Gastrocnemius medialis (tissue), 4 donors: ENCODE results near the gene PNPO. TPM values are rescaled to one million over a fixed set of nuclear protein-coding genes. Genes with fewer than 3 reads are reported as not detected.

Source experiments
- ATAC-seq, 2 donors: fragments of 150-250 bp; one replicate each; pipeline ENCODE4 v1.9.1; 2016
- DNase-seq, 2 donors: peaks; one replicate each; pipeline ENCODE4 v3.0.0-alpha.2; 2019
- H3K27ac ChIP-seq, 4 donors: fragments of 200-600 bp; sonication (generic); 1 replicate in 1 of 4; 2 replicates in 3 of 4; pipeline ENCODE4 v1.5.1; 2016 to 2018; ENCODE audit warnings: mild to moderate bottlenecking in 2 of 4, moderate library complexity in 1 of 4
- H3K27me3 ChIP-seq, 3 donors: fragments of 200-600 bp; sonication (generic) in 2 of 3; 1 replicate in 1 of 3; 2 replicates in 2 of 3; pipeline versions ENCODE4 v1.5.1 to v1.6.0; 2016 to 2019; ENCODE audit warnings: mild to moderate bottlenecking in 1 of 3, moderate library complexity in 1 of 3
- H3K36me3 ChIP-seq, 2 donors: fragments of 200-600 bp; sonication (generic) in 1 of 2; one replicate each; pipeline ENCODE4 v1.5.1; 2017 to 2018
- H3K4me1 ChIP-seq, 2 donors: fragments of 200-600 bp; sonication (generic) in 1 of 2; one replicate each; pipeline ENCODE4 v1.5.1; 2016 to 2017; ENCODE audit warnings: mild to moderate bottlenecking in 2 of 2
- H3K4me3 ChIP-seq, 4 donors: fragments of 200-600 bp; sonication (generic) in 3 of 4; 1 replicate in 1 of 4; 2 replicates in 3 of 4; pipeline ENCODE4 v1.5.1; 2016 to 2019; ENCODE audit warnings: mild to moderate bottlenecking in 2 of 4
- H3K9me3 ChIP-seq, 3 donors: fragments of 200-600 bp; sonication (generic) in 2 of 3; 1 replicate in 1 of 3; 2 replicates in 2 of 3; pipeline ENCODE4 v1.5.1; 2016 to 2019
- POLR2A ChIP-seq, 2 donors: fragments of 450-650 bp; IDR thresholded peaks; one replicate each; pipeline ENCODE4 v1.6.1; 2017; ENCODE audit warnings: antibody characterized with exemption in 2 of 2, mild to moderate bottlenecking in 2 of 2, moderate library complexity in 2 of 2
- in situ Hi-C, 4 donors: fragments of 200-750 bp; cut with MboI; loops; one replicate each; pipeline versions ENCODE4 v1.15.0 to v1.8.0; 2017; ENCODE audit warnings: low sequenced_read_pairs in 4 of 4
- intact Hi-C: fragments of 100-400 bp; cut with DNase I; formaldehyde crosslinking; loops from one replicate; pipeline ENCODE4 v1.15.1; 2023; ENCODE audit warnings: low total_unique reads
- total RNA-seq, 4 donors: library from RNA; depleted of rRNA; stranded (reverse); fragments of >200 nt; gene quantifications; one replicate each; pipeline versions ENCODE4 v1.1.0 to v1.2.3, GENCODE V29; 2016
- TF ChIP-seq, protein P1 (sequence below), 5 experiments: fragments of 450-650 bp in 3 of 5; fragments of 200-600 bp in 2 of 5; sonication (generic) in 2 of 5; IDR thresholded peaks in 4 of 5; conservative IDR thresholded peaks in 1 of 5; 1 replicate in 4 of 5; 2 replicates in 1 of 5; pipeline ENCODE4 v1.5.1; 2016 to 2019; ENCODE audit warnings: antibody characterized with exemption in 5 of 5, mild to moderate bottlenecking in 3 of 5, moderate library complexity in 3 of 5

Gene PNPO
- total RNA-seq, 4 donors from 2014 or later, result 27.9 to 64.0 (median 41.5) TPM

DNA sequence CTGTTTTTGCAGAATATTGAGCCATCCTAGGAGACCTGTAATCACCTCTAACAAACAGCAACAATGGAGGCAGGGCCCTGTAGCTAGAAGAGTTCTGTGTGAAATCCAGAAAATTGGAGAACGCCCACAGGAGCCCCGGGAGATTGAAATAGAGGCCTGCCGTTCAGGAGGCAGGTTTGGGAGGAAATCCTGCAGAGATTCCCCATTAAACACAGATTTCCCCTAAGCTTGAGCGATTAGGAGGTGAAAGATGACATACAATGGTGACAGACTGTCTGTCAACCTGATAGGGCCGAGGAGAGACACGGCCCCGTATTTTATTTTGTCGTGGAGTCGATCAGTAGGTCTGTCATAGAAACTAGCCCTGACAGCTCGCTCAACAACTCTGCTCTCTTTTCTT lies 47.8 kb downstream of the PNPO start:
- Histone ChIP-seq H3K4me1 (no peaks in the 10 kb centered on the region), H3K27me3 (no peaks in the 10 kb centered on the region), H3K36me3 (no peaks in the 10 kb centered on the region), H3K4me3 (no peak overlapping the region), H3K27ac (no peak overlapping the region), H3K9me3 (no peaks in the 10 kb centered on the region)
- DNase-seq (no peak), ATAC-seq (no peak)
- intact Hi-C loops, result no loop called here
- TF ChIP-seq, protein P1, sequence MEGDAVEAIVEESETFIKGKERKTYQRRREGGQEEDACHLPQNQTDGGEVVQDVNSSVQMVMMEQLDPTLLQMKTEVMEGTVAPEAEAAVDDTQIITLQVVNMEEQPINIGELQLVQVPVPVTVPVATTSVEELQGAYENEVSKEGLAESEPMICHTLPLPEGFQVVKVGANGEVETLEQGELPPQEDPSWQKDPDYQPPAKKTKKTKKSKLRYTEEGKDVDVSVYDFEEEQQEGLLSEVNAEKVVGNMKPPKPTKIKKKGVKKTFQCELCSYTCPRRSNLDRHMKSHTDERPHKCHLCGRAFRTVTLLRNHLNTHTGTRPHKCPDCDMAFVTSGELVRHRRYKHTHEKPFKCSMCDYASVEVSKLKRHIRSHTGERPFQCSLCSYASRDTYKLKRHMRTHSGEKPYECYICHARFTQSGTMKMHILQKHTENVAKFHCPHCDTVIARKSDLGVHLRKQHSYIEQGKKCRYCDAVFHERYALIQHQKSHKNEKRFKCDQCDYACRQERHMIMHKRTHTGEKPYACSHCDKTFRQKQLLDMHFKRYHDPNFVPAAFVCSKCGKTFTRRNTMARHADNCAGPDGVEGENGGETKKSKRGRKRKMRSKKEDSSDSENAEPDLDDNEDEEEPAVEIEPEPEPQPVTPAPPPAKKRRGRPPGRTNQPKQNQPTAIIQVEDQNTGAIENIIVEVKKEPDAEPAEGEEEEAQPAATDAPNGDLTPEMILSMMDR (IDR thresholded peaks at IDR 0.05 in 4 of 5, conservative IDR thresholded peaks at IDR 0.05 in 1 of 5), result no peak
- no peak for TF ChIP-seq POLR2A (IDR thresholded peaks at IDR 0.05)
- in situ Hi-C loops, result no loop called here

DNA sequence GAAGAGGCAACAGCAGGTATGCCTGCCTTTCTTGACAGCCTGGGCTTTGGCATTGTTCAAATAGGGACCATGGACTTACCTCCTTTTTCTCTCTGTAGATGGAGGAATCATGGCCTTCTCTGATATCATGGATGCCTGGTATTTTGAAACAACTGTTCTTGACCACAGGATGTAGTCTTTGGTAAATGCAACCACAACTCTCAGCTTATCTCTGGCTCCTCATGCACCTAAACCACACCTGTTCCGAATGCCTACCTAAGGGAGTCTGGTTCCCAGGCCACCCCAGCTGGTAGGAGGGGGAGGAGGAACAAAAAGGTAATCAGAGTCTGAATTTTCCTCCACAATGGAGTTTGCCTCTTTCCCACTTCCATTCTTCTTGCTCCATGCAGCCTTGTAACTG lies 48.3 kb downstream of the PNPO start:
- Histone ChIP-seq H3K4me1 (no peaks in the 10 kb centered on the region), H3K36me3 (no peaks in the 10 kb centered on the region), H3K4me3 (no peak overlapping the region), H3K27ac (no peak overlapping the region), H3K9me3 (no peaks in the 10 kb centered on the region), H3K27me3 (no peaks in the 10 kb centered on the region)
- TF ChIP-seq POLR2A (IDR thresholded peaks at IDR 0.05), result no peak
- TF ChIP-seq, protein P1 (IDR thresholded peaks at IDR 0.05 in 4 of 5, conservative IDR thresholded peaks at IDR 0.05 in 1 of 5), result no peak
- in situ Hi-C loops (no loop called here), intact Hi-C loops (no loop called here)
- ATAC-seq (no peak), DNase-seq (no peak)

DNA sequence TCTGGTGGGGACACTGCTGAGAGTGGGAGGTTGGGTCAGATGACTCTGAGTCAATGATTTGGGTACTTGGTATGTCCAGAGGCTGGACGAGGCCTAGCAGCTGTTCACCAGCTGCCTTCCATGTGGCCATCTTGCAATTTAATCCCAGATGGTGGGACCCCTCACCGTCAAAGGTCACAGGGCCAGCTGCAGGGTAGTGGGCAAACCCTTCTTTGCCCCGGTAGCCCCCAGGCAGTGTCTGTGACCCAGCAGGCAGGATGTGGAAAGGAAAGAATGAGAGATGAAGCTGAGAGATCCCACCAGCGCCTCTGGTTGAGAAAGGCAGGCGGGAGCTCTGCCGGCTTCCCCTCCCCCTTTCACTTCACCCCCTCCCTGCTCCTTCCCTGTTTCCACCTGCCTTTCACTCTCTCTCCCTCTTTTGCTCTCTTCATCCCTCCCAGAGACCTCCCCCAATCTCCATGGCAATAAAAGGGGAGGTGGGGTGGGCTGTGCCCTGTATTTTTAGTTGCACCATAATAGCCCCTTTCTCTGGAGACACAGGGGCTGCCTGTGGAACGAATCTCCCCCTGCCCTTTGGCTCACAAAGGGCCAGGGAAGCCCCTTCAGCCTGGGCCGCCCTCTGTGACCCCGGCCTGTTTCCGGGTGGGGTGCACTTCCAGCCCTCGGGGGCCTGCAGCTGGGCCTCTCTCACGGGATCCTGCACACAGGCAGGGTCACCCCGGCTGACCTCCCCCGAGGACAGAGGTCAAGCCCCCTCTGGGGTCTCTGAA lies 49.8 kb downstream of the PNPO start:
- TF ChIP-seq, protein P1 (IDR thresholded peaks at IDR 0.05 in 4 of 5, conservative IDR thresholded peaks at IDR 0.05 in 1 of 5), result no peak
- no peak for TF ChIP-seq POLR2A (IDR thresholded peaks at IDR 0.05)
- in situ Hi-C loops, result no loop called here
- ATAC-seq (no peak), DNase-seq (no peak)
- Histone ChIP-seq H3K36me3 (no peaks in the 10 kb centered on the region), H3K4me1 (no peaks in the 10 kb centered on the region), H3K4me3 (no peak overlapping the region), H3K9me3 (no peaks in the 10 kb centered on the region), H3K27me3 (no peaks in the 10 kb centered on the region), H3K27ac (no peak overlapping the region)
- intact Hi-C loops, result no loop called here

DNA sequence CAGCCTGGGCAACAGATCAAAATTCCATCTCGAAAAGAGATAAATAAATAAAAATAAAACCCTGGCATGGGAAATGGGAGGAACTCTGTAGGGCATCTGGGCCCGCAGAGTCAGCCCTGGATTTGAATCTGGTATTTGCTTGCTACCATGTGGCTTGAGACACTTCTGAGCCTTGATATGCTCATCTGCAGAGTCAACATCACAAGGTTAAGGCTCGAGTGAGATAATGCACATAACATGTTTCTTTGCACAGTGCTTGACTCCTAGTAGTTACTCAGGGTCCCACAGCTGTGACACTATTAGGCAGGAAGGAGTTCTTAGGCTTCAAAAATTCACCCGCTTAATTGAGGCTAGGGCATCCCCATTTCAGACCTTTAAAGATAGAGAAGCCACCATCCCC lies 50.8 kb downstream of the PNPO start:
- intact Hi-C loops (no loop called here), in situ Hi-C loops (no loop called here)
- no peaks in the 10 kb centered on the region for H3K27me3 ChIP-seq
- no peaks in the 10 kb centered on the region for H3K9me3 ChIP-seq
- ATAC-seq (no peak), DNase-seq (no peak)
- no peaks in the 10 kb centered on the region for H3K36me3 ChIP-seq
- H3K27ac ChIP-seq, result no peak overlapping the region
- H3K4me1 ChIP-seq, result no peaks in the 10 kb centered on the region
- H3K4me3 ChIP-seq, result no peak overlapping the region
- no peak for TF ChIP-seq POLR2A (IDR thresholded peaks at IDR 0.05)
- TF ChIP-seq, protein P1 (IDR thresholded peaks at IDR 0.05 in 4 of 5, conservative IDR thresholded peaks at IDR 0.05 in 1 of 5), result no peak
